OCI-LY7 (cell line): ENCODE data around the gene CABLES1.

ENCODE experiments used
- EZH2phosphoT487 ChIP-seq: fragments of 200-600 bp; sonication (generic); IDR thresholded peaks from 2 replicates; pipeline ENCODE4 v1.6.1; 2018; ENCODE audit warnings: low read depth, borderline replicate concordance, mild to moderate bottlenecking, mixed run types, antibody characterized with exemption, low read length, moderate library complexity, mixed read lengths
- TF ChIP-seq, protein P1 (sequence below): fragments of 200-600 bp; sonication (generic); conservative IDR thresholded peaks from 2 replicates; pipeline ENCODE4 v1.5.1; 2014; ENCODE audit warnings: mild to moderate bottlenecking, antibody characterized with exemption, low read length, moderate library complexity, mixed read lengths

DNA sequence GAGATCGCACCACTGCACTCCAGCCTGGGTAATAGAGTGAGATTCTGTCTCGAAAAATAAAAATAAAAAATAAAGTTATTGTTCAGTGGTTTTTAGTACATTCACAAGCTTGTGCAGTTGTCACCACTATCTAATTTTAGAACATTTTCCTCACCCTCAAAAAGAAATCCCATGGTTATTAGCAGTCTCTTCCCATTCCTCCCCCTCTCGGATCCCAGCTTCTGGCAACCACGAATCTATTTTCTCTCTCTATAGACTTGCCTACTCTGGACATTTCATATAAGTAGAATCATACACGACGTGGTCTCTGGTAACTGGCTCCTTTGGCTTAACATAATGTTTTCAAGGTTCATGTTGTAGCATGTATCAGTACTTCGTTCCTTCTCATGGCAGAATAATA is 38.6 kb downstream of the CABLES1 start:
- TF ChIP-seq, protein P1, sequence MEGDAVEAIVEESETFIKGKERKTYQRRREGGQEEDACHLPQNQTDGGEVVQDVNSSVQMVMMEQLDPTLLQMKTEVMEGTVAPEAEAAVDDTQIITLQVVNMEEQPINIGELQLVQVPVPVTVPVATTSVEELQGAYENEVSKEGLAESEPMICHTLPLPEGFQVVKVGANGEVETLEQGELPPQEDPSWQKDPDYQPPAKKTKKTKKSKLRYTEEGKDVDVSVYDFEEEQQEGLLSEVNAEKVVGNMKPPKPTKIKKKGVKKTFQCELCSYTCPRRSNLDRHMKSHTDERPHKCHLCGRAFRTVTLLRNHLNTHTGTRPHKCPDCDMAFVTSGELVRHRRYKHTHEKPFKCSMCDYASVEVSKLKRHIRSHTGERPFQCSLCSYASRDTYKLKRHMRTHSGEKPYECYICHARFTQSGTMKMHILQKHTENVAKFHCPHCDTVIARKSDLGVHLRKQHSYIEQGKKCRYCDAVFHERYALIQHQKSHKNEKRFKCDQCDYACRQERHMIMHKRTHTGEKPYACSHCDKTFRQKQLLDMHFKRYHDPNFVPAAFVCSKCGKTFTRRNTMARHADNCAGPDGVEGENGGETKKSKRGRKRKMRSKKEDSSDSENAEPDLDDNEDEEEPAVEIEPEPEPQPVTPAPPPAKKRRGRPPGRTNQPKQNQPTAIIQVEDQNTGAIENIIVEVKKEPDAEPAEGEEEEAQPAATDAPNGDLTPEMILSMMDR, result no peak
- TF ChIP-seq EZH2phosphoT487, result no peak
